Sigmoid colon (tissue), 7 donors: Measurements from ENCODE around the gene HOPX. TPM values are rescaled to one million over a fixed set of nuclear protein-coding genes. Genes with fewer than 3 reads are reported as not detected.

ENCODE experiments used
- DNase-seq: peaks from one replicate; pipeline ENCODE4 v3.0.0-alpha.2; 2019
- H3K27ac ChIP-seq, 4 donors: fragments of 200-600 bp; sonication (generic); one replicate each; pipeline ENCODE4 v1.5.1; 2016 to 2019; ENCODE audit warnings: mild to moderate bottlenecking in 1 of 4
- H3K27me3 ChIP-seq, 3 donors: fragments of 200-600 bp; sonication (generic); one replicate each; pipeline ENCODE4 v1.5.1; 2019; ENCODE audit warnings: mild to moderate bottlenecking in 1 of 3
- H3K36me3 ChIP-seq, 4 donors: fragments of 200-600 bp; sonication (generic); one replicate each; pipeline ENCODE4 v1.5.1; 2016 to 2019
- H3K4me1 ChIP-seq, 4 donors: fragments of 200-600 bp; sonication (generic); one replicate each; pipeline ENCODE4 v1.5.1; 2017 to 2019
- H3K4me3 ChIP-seq, 4 donors: fragments of 200-600 bp; sonication (generic); one replicate each; pipeline ENCODE4 v1.5.1; 2017 to 2019; ENCODE audit warnings: mild to moderate bottlenecking in 2 of 4, moderate library complexity in 1 of 4
- H3K9me3 ChIP-seq, 4 donors: fragments of 200-600 bp in 3 of 4; sonication (generic) in 3 of 4; one replicate each; pipeline versions ENCODE4 v1.5.1 to v1.6.1; 2013 to 2019
- CTCF ChIP-seq, 4 experiments: fragments of 450-650 bp in 3 of 4; fragments of 200-600 bp in 1 of 4; IDR thresholded peaks; one replicate each; pipeline ENCODE4 v1.5.1; 2016 to 2019; ENCODE audit warnings: antibody characterized with exemption in 4 of 4, mild to moderate bottlenecking in 3 of 4, moderate library complexity in 2 of 4
- EP300 ChIP-seq, 4 donors: sonication (generic); formaldehyde crosslinking; IDR thresholded peaks; one replicate each; pipeline ENCODE4 v1.6.1; 2017; ENCODE audit warnings: antibody characterized with exemption in 4 of 4
- POLR2A ChIP-seq, 2 donors: fragments of 450-650 bp; IDR thresholded peaks; one replicate each; pipeline ENCODE4 v1.6.1; 2016; ENCODE audit warnings: antibody characterized with exemption in 2 of 2, mild to moderate bottlenecking in 2 of 2, moderate library complexity in 2 of 2
- POLR2AphosphoS5 ChIP-seq, 4 donors: sonication (generic); formaldehyde crosslinking; IDR thresholded peaks; one replicate each; pipeline ENCODE4 v1.6.1; 2017; ENCODE audit warnings: antibody characterized with exemption in 4 of 4
- WGBS, 2 donors: extraction: QIAGEN DNeasy Blood & Tissue Kit; methylation state at CpG; one replicate each; pipeline ENCODE4 v1.1.7; 2013; 5-methylcytosine and 5-hydroxymethylcytosine counted together
- intact Hi-C: fragments of 100-400 bp; cut with DNase I; formaldehyde crosslinking; loops from one replicate; pipeline ENCODE4 v1.15.1; 2023
- polyA plus RNA-seq, 3 donors: library from polyadenylated mRNA; stranded (reverse); fragments of 200-250 nt; gene quantifications; one replicate each; pipeline ENCODE4 v1.2.3, GENCODE V29; 2013
- total RNA-seq, 4 donors: library from RNA; depleted of rRNA; stranded (reverse); fragments of >200 nt; gene quantifications; one replicate each; pipeline ENCODE4 v1.1.0, GENCODE V29; 2016
- donor health status: healthy with polysubstance abuse.
- donor health status: Bipolar disorder and iron deficiency.
- donor health status: healthy.

HOPX gene
- total and polyA plus RNA-seq, 7 donors, result 2.5 to 57.9 (median 24.7) TPM

GRCh38 chr4:56691425-56691824 lies 10.3 kb upstream of the HOPX start:
- no peaks in the 10 kb centered on the region for H3K27me3 ChIP-seq
- intact Hi-C loops, result no loop called here
- TF ChIP-seq EP300 (IDR thresholded peaks at IDR 0.05) (no peak), CTCF (IDR thresholded peaks at IDR 0.05) (no peak), POLR2A (IDR thresholded peaks at IDR 0.05) (no peak), POLR2AphosphoS5 (IDR thresholded peaks at IDR 0.05) (no peak)
- WGBS, 2 donors, result 55 to 61% methylated on average over 3 of the region's 3 CpGs
- no peak overlapping the region for H3K4me3 ChIP-seq
- no peaks in the 10 kb centered on the region for H3K36me3 ChIP-seq
- H3K27ac ChIP-seq, result no peak overlapping the region
- DNase-seq, result no peak
- H3K9me3 ChIP-seq, result no peaks in the 10 kb centered on the region
- H3K4me1 ChIP-seq, result no peaks in the 10 kb centered on the region

DNA sequence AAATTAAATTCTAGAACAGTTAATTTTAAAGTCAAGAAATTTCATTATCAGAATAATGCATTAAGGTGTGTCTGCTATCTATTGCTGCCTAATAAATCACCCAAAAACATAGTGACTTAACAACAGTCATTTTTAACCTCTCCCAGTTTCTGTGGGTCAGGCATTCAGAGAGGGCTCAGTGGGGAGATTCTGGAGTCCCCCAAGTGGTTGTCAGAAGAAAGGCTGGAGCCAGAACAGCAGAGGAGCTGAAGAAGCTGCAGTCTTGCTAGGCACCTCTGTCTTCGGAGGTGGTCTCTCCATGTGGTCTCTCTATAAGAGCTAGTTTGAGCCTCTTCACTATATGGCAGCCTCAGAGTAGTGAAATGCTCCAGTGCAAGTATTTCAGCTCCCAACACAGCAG lies 9.3 kb upstream of the HOPX start:
- H3K27me3 ChIP-seq, result no peaks in the 10 kb centered on the region
- H3K4me1 ChIP-seq, result no peaks in the 10 kb centered on the region
- intact Hi-C loops, result no loop called here
- H3K36me3 ChIP-seq, result no peaks in the 10 kb centered on the region
- no peak overlapping the region for H3K4me3 ChIP-seq
- H3K27ac ChIP-seq, result no peak overlapping the region
- H3K9me3 ChIP-seq, result no peaks in the 10 kb centered on the region
- TF ChIP-seq CTCF (IDR thresholded peaks at IDR 0.05) (no peak), POLR2AphosphoS5 (IDR thresholded peaks at IDR 0.05) (no peak), EP300 (IDR thresholded peaks at IDR 0.05) (no peak), POLR2A (IDR thresholded peaks at IDR 0.05) (no peak)
- DNase-seq, result no peak
- whole genome bisulfite sequencing, 2 donors, result 90% methylated on average over 1 of the region's 1 CpG

DNA sequence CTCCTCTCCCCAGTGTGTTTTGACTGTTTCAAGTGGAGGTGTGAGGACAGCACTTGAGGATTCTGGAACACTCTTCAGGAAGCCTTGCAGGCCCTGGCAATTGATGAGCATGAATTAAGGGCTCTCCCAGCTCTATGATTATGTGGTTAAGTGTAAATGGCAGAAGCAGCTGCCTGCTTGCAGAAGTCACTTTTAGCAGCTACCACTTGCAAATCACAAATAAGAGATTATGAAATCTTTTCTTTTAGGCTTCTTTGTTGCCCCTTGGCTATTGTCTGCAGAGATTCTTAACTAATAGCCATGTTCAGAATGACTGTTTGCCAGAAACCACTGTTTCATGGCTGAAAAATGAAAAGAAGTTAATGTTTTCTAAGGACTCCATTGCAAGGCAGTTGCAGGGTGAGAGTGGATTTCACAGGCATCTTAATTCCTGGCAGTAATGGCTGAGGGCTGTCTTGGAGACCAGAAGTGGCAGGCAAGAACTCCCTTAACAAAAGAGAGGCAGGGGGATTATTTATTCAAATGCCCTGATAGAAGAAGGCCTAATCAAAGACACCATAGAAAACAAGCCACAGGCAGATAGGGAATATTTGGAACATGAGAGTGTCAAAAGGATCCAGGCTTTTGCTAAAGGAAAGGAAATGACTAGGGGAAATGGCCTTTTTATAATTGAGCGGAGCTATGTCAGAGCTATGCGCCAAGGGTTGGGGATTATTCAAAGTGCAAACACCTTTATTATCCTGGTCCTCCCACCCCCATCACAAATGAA lies 8.3 kb upstream of the HOPX start:
- Histone ChIP-seq H3K27me3 (no peaks in the 10 kb centered on the region), H3K4me1 (no peaks in the 10 kb centered on the region), H3K27ac (no peak overlapping the region), H3K4me3 (no peak overlapping the region), H3K9me3 (no peaks in the 10 kb centered on the region), H3K36me3 (no peaks in the 10 kb centered on the region)
- TF ChIP-seq EP300 (IDR thresholded peaks at IDR 0.05) (no peak), POLR2AphosphoS5 (IDR thresholded peaks at IDR 0.05) (no peak), POLR2A (IDR thresholded peaks at IDR 0.05) (no peak), CTCF (IDR thresholded peaks at IDR 0.05) (no peak)
- DNase-seq, result no peak
- intact Hi-C loops, result no loop called here
- WGBS, 2 donors, result 93 to 96% methylated on average over 2 of the region's 2 CpGs

DNA sequence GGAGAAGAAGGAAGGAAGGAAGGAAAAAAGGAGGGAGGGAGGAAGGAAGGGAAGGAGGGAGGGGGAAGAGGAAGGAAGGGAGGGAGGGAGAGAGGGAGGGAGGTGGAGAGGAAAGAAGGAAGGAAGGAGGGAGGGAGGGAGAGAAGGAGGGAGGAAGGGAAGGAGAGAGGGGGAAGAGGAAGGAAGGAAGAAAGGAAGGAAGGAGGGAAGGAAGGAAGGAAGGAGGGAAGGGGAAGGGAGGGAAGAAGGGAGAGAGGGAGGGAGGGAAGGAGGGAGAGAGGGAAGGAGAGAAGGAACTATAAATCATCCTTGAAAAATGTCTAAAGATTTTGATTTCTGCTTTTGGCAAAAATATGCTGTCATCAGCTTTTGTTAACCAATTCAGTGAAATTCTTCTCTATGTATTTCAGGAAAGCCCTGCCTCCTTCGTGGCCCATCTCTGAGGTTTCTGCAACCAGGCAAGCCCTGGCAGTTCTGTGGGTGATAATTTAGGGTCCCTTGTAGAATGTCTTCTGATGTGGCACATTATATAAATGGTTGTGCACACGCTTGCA lies 7.1 kb upstream of the HOPX start:
- intact Hi-C loops, result no loop called here
- H3K27me3 ChIP-seq, result no peaks in the 10 kb centered on the region
- 69 to 81% methylated on average over 2 of the region's 2 CpGs for WGBS, 2 donors
- H3K36me3 ChIP-seq, result no peaks in the 10 kb centered on the region
- no peaks in the 10 kb centered on the region for H3K4me1 ChIP-seq
- TF ChIP-seq CTCF (IDR thresholded peaks at IDR 0.05), result no peak
- no peak for TF ChIP-seq POLR2AphosphoS5 (IDR thresholded peaks at IDR 0.05)
- no peak for TF ChIP-seq EP300 (IDR thresholded peaks at IDR 0.05)
- TF ChIP-seq POLR2A (IDR thresholded peaks at IDR 0.05), result no peak
- H3K9me3 ChIP-seq, result no peaks in the 10 kb centered on the region
- no peak overlapping the region for H3K4me3 ChIP-seq
- H3K27ac ChIP-seq, result no peak overlapping the region
- no peak for DNase-seq
